Progenitor cell of endocrine pancreas (in vitro differentiated cells): Measurements from ENCODE around the gene KLHL6. TPM values are rescaled to one million over a fixed set of nuclear protein-coding genes. Genes with fewer than 3 reads are reported as not detected.
"Not testable (repeated sequence)": the region's sequence is repeated elsewhere in the genome, so short reads cannot be mapped to it uniquely, and the experiment has no call there.

Experiments used
- DNase-seq: peaks from one replicate; pipeline ENCODE4 v3.0.0; 2021; ENCODE audit warnings: low spot score; ENCODE audit not compliant: unreplicated experiment
- H3K27ac Mint-ChIP-seq: 2 replicates; pipeline ENCODE4 v1.8.0; 2021; ENCODE audit warnings: mild to moderate bottlenecking, moderate library complexity, mixed read lengths
- H3K27me3 Mint-ChIP-seq: 2 replicates; pipeline ENCODE4 v1.8.0; 2021; ENCODE audit warnings: mixed read lengths
- H3K36me3 Mint-ChIP-seq: 2 replicates; pipeline ENCODE4 v1.8.0; 2022; ENCODE audit warnings: mixed read lengths; ENCODE audit not compliant: insufficient read depth
- H3K4me1 Mint-ChIP-seq: 2 replicates; pipeline ENCODE4 v1.8.0; 2021; ENCODE audit warnings: low read depth, mixed read lengths
- H3K4me3 Mint-ChIP-seq: 2 replicates; pipeline ENCODE4 v1.8.0; 2021; ENCODE audit warnings: low read depth, mild to moderate bottlenecking, moderate library complexity, mixed read lengths
- H3K9me3 Mint-ChIP-seq: 2 replicates; pipeline ENCODE4 v1.8.0; 2021; ENCODE audit warnings: low read depth, mixed read lengths
- CTCF ChIP-seq: fragments of 200-600 bp; sonication (generic); IDR thresholded peaks from one replicate; pipeline ENCODE4 v1.5.0; 2021; ENCODE audit warnings: antibody characterized with exemption, mild to moderate bottlenecking; ENCODE audit not compliant: unreplicated experiment
- total RNA-seq: library from RNA; stranded (reverse); gene quantifications from 2 replicates; pipeline ENCODE4 v1.2.1, GENCODE V29; 2021

Gene KLHL6
- total RNA-seq, 1 donor from 2014 or later = 0.12 TPM

GRCh38 chr3:183517607-183518006 is 37.9 kb downstream of the KLHL6 start:
- peaks cover 32% of the 10 kb centered on the region for H3K4me1 Mint-ChIP-seq
- no peak overlapping the region for H3K27ac Mint-ChIP-seq
- H3K36me3 Mint-ChIP-seq = no peaks in the 10 kb centered on the region
- no peak overlapping the region for H3K4me3 Mint-ChIP-seq
- no peak for DNase-seq
- no peaks in the 10 kb centered on the region for H3K27me3 Mint-ChIP-seq
- no peaks in the 10 kb centered on the region for H3K9me3 Mint-ChIP-seq
- TF ChIP-seq CTCF = no peak

- no peak for TF ChIP-seq CTCF
- no peak for DNase-seq
- no peak overlapping the region for H3K27ac Mint-ChIP-seq
- peaks cover 37% of the 10 kb centered on the region for H3K4me1 Mint-ChIP-seq
- no peak overlapping the region for H3K4me3 Mint-ChIP-seq
- no peaks in the 10 kb centered on the region for H3K27me3 Mint-ChIP-seq
- no peaks in the 10 kb centered on the region for H3K36me3 Mint-ChIP-seq
- no peaks in the 10 kb centered on the region for H3K9me3 Mint-ChIP-seq
These were observed 39.3 kb downstream of the KLHL6 start for GRCh38 chr3:183515968-183516851.

GRCh38 chr3:183514021-183514420 is 41.5 kb downstream of the KLHL6 start:
- H3K36me3 Mint-ChIP-seq = no peaks in the 10 kb centered on the region
- H3K4me3 Mint-ChIP-seq = no peak overlapping the region
- H3K4me1 Mint-ChIP-seq = peaks cover 26% of the 10 kb centered on the region
- no peaks in the 10 kb centered on the region for H3K9me3 Mint-ChIP-seq
- H3K27me3 Mint-ChIP-seq = no peaks in the 10 kb centered on the region
- H3K27ac Mint-ChIP-seq = no peak overlapping the region
- TF ChIP-seq CTCF = no peak
- no peak for DNase-seq

GRCh38 chr3:183513046-183513706 is 42.3 kb downstream of the KLHL6 start:
- Mint-ChIP-seq H3K27me3 (no peaks in the 10 kb centered on the region), H3K4me3 (no peak overlapping the region), H3K27ac (no peak overlapping the region)

GRCh38 chr3:183511286-183512131 is 44.0 kb downstream of the KLHL6 start:
- H3K27me3 Mint-ChIP-seq, H3K4me3 Mint-ChIP-seq, H3K36me3 Mint-ChIP-seq, DNase-seq, H3K9me3 Mint-ChIP-seq: not testable (repeated sequence)
- H3K27ac Mint-ChIP-seq = peak overlapping the region; percentile 80
- H3K4me1 Mint-ChIP-seq = peaks cover 13% of the 10 kb centered on the region

More at GRCh38 chr3:183513046-183513706, 42.3 kb downstream of the KLHL6 start:
- Mint-ChIP-seq H3K4me1 (peaks cover 21% of the 10 kb centered on the region), H3K9me3 (no peaks in the 10 kb centered on the region), H3K36me3 (no peaks in the 10 kb centered on the region)
- no peak for DNase-seq
- TF ChIP-seq CTCF = no peak
